Measurements from ENCODE around the gene CERCAM.

The CERCAM gene, protein sequence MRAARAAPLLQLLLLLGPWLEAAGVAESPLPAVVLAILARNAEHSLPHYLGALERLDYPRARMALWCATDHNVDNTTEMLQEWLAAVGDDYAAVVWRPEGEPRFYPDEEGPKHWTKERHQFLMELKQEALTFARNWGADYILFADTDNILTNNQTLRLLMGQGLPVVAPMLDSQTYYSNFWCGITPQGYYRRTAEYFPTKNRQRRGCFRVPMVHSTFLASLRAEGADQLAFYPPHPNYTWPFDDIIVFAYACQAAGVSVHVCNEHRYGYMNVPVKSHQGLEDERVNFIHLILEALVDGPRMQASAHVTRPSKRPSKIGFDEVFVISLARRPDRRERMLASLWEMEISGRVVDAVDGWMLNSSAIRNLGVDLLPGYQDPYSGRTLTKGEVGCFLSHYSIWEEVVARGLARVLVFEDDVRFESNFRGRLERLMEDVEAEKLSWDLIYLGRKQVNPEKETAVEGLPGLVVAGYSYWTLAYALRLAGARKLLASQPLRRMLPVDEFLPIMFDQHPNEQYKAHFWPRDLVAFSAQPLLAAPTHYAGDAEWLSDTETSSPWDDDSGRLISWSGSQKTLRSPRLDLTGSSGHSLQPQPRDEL

DNA sequence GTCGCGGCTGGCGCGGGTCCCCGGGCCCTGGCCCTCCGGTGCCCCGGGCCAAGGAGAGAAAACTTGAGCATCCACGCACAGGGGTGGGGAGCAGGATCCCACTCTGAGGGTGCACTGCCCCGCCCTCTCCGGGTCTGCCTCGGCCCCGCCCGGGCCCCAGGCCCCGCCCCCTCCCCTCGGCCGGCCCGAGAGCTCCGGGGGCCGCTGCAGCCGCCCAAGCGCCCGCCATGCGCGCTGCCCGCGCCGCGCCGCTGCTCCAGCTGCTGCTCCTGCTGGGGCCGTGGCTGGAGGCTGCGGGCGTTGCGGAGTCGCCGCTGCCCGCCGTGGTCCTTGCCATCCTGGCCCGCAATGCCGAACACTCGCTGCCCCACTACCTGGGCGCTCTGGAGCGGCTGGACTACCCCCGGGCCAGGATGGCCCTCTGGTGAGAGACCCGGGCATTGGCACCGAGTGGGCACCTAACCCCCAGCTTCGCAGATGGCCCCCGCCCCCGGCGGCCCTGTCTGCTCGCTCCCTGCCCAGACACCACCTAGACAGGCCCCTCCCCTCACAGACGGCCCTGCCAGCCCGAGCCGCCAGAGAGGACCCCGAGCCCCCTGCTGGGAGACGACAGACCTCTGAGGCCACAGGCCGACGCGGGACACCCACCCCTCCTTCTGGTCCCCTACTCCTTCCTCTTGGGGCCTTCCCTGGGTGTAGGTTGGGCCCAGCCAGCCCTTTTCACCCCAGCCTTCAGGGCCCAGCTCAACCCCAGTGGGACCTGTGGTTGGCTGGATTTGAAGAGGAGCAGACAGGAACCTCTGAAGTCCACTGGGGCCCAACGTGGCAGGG, at the start of gene CERCAM:
TSS of gene CERCAM (plus strand) at position 207 of the 831 bp plus-strand sequence. CDS start at position 228, 21 bp downstream.
- peak; percentile 66 for DNase-seq (ENCODE audit: low spot score)

DNA sequence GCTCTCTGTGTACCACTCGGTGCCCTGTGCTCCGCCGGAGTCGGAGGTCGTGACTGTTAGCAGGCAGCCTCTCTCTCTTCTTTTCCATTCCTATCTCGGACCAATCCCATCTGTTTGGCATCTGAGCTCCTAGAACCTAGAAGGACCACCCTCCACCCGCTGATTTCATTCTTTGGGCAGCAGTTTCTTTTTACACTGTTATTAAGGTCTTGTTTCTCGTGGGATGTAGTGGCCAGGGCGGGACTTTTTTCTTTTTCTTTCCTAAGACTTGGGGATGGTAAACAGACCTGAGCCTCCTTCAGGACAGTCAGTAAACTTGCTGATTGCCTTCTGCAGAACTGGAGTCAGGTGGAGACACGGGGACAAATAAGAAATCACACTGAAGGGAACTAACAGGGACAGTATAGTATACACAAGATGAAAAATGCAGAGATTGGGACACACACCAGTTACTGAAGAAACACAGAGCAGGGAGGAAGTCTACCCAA, 49.0 kb upstream of the CERCAM start:
- DNase-seq (ENCODE audit: low spot score): no peak

DNA sequence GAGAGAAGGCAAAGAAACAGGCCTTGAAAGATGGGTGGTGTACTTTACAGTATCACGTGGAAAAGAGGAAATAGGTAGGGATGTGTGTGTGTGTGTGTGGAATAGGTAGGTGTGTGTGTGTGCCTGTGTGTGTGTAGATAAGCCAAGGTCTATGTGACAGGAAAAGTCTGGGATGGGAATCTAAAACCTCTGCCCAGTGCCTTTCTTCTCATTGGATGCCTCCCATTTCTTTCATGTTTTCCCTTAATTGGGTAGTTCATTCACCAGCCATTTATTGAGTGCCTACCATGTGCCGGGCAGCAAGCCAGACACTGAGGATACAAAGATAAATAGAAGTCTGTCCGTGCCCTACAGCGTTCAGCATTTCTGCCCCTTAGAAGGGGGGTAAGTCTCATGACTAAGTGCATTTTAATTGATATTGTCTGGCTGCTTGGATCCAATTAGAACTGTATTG, 48.4 kb upstream of the CERCAM start:
- DNase-seq (ENCODE audit: low spot score): peak; percentile 9

DNA sequence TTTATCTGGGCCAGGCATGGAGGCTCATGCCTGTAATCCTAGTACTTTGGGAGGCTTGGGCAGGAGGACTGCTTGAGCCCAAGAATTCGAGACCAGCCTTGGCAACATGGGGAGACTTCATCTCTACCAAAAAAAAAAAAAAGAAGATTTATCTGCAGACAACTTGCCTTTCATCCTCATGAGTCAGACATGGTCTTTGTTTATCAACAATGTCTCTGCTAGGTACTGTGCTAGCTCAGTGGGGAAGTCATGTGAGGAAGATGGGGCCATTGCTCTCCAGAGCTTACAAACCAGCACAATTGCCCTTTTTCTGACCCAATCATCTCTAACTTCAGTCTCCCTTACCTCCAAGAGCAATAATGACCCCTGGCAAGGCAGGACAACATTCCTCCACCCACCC, 47.9 kb upstream of the CERCAM start:
- no peak for DNase-seq (ENCODE audit: low spot score)

DNA sequence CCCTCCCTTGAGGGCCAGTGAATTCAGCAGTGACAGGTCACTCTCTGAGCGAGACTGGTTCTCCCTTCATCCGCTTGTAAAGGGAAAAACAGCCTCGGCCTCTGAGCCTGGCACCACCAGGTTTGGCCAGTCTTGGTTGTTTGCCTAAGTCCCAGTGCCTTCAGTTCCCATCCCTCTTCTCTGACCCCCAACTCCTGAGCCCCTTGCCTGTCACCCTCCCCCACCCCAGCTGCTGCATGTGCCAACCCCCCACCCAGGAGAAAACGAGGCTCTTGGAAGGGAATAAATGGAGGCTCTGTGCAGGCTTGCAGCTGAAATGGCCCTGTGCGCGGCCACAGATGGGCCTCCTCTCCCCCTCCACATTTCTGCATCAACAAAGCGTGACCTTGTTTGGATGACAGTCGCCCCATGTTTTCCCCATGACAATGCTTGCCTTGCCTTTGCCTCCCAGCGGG, 46.4 kb upstream of the CERCAM start:
- no peak for DNase-seq (ENCODE audit: low spot score)

DNA sequence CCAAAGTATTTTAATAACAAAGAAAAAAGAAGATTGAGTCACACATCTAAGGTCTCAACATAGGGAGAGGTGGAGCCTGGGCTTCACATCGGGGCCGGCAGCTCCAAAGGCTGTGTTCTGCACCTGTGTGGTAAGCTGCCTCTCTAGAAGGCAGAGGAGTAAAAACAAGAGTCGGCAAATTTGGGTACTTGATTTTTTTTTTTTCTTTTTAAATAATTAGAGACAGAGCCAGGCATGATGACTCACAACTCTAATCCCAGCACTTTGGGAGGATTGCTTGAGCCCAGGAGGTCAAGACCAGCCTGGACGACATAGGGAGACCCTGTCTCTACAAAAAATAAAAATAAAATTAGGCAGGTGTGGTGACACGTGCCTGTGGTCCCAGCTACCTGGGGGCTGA, 44.8 kb upstream of the CERCAM start:
- no peak for DNase-seq (ENCODE audit: low spot score)

DNA sequence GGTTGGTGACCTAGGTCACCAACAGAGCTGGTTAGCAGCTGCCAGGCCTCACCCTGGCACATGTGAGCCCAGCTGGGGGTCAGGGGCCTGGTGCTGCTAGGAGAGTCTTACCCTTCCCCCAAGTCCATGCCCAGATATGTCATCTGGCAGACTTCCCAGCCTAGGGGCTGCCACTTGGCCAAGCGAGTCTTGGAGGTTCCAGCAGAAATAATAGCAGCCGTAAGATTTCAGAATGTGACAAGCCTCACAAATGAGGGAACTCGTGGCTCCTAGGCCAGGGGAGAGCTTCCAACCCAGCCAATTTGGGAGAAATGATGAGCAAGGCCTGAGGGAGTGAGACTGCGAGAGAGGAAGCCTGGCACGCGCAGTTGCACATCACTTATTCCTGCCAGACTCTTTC, 38.4 kb upstream of the CERCAM start:
- no peak for DNase-seq (ENCODE audit: low spot score)

DNA sequence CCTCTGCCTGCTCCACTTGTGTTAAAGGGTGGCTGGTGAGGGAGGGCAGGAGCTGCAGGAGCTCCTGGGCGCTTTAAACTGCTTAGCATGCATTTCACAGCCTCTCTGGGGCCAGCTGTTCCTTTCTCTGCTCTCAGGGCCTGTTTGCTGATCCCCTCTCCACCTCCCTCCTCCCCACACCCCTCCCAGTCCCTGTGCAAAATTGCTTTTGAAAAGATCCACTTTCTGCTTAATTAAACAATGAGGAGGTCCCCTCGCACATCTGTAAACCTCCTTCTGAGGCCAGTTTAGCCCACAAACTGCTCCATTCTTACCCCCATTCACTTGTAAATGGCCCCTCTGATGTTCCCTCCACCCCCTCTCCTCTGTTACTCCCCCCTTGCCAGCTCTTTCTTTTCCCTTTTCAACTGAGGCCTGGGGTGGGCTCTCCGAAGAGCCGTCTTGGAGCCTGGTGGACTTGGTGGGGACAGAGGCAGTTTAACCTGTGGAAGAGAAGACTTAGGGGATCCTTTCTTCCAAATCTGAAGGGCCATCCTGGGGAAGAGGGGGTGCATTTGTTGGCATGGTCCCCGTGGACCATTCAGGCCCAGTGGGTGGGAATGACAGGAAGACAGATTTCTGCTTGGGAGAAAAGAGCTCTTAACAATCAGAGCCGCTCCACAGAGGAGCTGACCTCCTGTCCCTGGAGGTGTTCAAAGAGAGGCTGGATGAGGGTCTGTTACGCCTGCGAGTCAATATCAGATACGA, 37.5 kb upstream of the CERCAM start:
- no peak for DNase-seq (ENCODE audit: low spot score)

DNA sequence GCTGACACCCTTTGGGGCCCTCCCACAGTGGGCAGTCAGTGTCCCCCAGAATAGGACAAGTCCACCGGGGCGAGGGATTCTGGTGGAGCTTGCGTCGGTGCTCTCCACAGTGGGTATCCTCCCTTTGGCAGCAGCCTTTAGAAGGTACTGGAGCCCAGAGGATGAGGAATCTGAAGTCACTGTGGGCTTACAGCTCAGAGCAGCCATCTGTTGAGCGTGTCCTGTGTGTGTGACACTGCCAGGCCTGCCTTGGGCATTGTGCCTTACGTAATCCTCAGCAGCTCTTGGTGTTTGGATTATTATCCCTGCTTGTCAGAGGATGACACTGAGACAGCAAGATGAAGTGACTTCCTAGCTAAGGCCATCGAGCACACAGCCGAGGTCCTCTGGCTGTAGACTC, 36.9 kb upstream of the CERCAM start:
- DNase-seq (ENCODE audit: low spot score): no peak

DNA sequence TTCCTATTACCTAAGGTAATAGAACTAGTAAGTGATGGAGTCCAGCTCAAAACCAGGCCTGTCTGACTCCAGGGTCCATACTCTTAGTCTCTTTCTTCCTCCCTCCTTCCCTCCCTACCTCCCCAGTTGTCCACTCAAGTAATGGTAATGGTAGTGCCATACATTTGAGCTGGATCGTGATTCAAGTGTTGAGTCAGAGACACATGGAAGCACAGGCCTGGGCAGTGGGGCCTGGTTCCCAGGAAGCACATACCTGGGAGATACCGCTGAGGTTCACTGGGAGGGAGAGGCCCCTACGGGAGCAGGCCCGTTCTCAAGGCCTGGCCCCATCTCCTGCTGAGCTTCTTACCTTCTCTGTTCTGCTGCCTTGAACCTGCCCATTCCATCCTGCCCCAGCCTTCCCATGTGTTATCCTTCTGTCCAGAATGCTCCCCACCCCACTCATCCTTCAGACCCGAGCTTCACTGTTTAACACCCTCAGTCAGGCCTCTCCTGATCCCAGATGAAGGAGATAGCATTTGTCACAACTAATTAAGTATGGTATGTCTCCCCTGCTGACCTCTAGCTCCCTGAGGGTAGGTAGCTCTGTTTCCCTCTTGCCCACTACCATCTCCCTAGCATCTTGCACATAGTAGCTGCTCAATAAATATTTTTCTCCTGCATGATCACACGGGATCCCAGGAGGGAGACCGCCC, 35.7 kb upstream of the CERCAM start:
- DNase-seq (ENCODE audit: low spot score): no peak

DNA sequence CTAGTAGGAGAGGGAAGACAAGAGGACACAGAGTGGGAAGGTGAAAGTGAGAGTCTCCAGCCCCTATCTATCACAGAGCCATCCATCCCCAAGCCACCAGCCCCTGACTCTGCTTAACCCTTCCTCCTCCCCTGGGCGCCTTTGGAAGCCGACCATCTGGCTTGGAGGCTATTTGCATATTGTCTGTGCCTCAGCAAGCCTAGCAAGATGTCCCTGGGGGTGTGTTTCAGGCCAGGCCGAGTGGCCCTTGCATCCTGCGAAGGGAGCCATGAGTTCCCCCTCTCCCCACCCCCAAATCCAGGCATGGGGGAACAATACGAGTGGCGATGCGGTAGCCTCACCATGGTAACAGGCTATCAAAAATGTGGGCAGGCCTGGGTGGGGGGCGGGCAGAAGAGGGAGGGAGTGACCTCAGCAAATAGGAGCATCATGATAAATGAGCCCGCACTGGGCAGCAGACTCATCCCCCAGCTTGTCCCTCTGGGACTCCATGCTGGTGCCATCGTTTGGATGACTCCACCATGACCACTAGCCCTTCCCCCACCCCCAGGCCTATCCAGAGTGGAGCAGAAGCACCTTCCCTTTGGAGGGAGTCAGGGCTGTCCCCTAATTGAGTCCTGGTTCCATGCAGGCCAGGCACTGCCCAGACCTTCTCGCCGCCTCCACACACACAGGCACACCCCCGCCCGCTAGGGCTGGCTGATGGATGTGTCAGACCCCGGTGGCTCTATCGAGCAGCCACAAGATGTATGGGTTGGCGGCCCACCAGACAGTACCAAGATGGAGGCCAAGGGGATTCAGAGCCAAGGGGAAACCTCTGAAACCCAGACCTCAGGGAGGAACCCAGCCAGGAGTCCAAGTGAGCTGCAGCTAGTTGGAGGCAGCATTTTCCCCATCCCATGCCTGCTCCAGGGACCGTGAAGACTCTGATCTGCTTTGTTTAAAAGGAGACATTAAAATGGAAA, 34.9 kb upstream of the CERCAM start:
- DNase-seq (ENCODE audit: low spot score): no peak

DNA sequence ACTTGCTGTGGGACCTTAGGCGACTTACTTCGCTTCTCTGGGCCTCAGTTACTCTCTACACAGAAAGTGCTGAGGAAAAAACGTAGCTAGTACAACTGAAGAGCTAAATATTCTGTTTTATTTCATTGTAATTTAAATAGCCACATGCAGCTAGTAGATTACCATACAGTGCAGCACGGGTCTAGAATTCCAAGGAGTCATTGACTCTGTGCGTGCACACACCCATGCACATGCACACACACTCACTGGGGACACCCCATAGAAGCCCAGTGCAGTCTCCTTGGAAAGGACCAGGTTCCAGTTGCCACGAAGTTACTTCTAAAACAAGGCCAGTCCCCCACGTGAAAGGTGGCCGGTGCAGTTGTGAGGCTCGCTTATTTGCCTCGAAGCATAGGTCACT, 32.5 kb upstream of the CERCAM start:
- DNase-seq (ENCODE audit: low spot score): no peak

DNA sequence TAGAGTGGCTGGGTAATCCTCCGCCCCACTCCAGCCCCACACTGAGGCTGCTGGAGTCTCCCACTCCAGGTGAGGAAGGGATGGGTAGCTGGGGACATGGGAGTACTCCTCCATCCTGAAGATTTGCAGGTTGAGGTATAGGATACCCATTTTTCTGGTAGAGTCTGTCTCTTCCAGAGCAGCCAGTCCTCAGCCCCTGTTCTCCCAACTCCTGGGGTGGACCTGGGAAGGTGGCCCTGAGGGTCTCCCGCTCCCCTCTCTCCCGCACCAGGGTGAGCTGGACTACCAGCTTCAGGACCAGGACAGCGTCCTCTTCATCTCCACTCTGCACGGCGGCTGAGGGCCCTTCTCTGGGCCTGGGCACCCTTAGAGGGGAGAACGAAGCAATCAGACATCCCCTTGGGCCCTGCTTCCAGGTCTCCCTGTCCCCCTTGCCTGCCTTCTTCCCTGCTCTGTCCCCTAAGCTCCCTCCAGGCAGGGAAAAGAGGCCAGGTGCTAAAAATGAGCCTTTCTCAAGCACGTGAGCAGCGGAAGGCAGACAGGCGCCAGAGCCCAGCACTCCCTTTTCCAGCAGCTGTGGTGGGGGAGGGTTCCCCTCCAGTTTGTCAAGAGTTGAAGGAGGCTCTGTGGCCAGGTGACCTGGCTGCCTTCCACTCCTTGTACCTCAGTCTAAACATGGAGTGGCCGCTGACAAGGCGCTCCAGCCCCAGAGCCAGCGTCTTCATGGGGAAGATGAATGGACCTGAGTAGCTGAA, 31.1 kb upstream of the CERCAM start:
- no peak for DNase-seq (ENCODE audit: low spot score)

DNA sequence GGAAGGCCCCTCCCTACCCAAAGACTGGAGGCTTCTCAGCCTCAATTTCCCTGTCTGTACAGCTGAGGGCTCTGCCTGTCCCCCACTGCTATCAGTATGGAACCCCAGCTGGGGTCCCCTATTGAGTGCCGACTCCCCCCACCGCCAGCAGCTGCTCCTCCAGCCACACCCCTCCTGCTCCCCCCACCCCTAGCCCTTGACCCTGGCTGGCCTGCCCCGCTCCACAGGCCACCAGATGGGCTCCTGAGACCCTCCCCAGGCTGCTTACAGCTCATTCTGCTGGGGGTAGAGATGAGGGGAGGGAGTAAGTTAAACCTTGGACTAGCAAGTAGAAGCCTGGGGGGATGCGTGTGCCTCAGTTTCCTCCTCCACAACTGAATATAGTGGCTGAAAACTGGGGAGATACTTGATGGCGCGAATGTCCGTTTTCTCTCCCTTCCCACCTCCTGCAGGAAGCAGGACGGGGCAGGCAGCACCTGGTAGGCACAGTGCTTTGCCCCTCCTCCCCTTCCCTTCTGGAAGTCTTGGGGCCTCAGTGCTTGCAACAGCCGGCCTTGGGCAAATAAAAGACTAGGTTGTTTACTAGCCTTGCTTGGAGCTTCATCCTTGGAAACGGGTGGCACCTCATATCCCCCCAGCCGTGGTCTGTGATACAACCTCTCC, 30.4 kb upstream of the CERCAM start:
- no peak for DNase-seq (ENCODE audit: low spot score)

DNA sequence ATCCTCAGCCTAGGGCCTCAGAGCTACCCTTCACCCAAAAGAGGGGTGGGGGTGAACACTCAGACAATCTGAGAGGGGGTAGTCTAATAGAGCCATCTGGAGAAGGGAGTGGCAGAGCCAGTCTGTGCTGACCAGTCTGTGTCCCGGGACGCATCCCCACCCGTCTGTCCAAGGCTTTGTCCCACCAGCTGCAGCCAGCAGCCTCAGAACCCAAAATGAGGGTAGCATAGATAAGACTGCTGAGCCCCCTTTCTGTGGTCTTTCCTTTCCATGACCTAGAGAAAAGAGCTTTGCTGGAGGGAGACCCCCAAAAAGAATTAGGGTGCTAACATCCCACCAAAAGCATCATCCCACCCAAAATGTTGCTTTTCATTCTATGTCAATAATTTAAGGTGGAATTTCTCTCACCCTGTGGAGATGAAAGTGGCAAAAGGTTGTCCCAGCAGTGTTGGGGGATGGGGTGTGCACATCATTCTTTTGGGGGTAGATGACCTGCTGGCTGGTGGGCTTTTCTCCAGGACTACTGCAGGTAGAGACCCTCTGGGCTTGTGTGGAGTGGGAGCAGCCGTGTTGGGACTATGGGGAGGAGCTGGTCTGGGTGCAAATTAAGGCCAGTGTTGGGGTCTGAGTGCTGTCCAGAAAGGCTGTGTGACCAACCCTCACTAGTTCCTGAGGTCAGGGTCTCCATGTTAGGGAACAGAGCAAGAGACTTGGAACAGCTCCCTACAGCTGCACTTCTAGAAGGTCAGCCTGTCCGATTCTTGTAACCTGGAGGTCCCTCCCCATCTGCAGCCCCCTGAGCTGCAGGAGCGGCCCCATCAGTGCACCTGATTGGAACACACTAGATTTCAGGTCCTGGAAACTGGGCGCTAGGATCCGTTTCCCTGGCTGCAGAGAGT, 29.6 kb upstream of the CERCAM start:
- DNase-seq (ENCODE audit: low spot score): no peak

DNA sequence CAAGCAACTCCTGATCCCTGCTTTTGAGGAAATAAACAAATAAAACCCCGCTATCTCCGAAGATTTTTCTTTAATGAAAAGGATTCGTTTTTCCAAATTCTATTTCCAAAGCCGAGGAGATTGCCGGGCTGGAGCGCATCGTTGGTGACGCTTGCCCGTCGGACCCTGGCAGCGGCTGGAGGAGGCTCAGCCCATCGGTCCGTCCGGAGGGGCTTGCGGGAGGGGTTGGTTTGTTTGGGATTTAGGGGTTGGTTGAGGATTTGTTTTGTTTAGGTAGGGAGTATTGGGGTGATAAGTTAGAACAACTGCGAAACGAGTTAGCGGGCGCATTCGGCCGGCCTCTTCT, 28.7 kb upstream of the CERCAM start:
- no peak for DNase-seq (ENCODE audit: low spot score)

DNA sequence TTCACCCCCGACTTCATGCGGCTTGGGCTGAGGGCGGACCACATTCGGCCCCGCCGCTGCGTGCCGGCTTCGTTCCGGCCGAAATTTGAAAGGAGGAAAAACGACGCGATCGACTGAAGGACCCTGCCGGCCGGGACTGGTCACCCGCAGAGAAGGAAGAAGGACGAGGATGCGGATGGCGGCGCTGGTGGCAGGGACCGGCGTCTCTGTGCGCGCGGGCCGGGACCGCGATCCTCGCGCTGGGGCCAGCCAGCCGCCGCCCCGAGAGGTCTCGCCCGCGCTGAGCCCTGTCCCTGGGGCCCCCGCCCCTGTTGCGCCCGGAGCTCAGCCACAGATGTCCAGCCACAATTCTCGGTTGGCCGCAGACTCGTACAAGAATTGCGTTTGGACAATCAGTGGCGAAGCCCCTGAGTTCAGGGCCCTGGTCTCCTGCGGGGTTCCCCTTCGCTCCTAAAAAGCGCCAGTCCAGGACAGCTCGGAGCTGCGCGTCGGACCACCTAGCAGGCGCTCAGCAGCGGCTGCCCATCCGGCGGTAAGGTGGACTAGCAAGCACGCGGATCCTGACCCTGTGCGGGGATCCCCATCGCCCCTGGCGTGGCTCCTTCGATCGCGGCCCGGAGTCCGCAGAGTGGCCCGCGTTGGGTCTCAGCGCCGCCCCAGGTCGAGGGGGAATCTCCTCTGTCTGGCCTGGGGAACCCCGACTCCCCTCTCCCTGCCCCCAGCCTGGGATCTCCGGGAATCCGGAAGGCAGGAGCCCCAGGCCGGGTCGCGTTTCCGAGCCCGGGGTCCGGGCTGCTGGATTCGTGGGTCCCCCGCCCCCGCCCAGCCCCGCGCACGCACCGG, 28.1 kb upstream of the CERCAM start:
- no peak for DNase-seq (ENCODE audit: low spot score)

Measured in LoVo (cell line).